ENCODE measurements around the gene CLTB. TPM values are rescaled to one million over a fixed set of nuclear protein-coding genes. Genes with fewer than 3 reads are reported as not detected.
A peak's percentile ranks its signal among the peaks of the same experiment; 100 is the strongest.

The CLTB gene
- total and polyA plus RNA-seq, 8 donors: 41.0 to 128 (median 51.9) TPM

- H3K4me3 ChIP-seq: no peak overlapping the region
- H3K27me3 ChIP-seq: no peaks in the 10 kb centered on the region
- peaks cover 0 to 2% of the 10 kb centered on the region in 2 donors for H3K36me3 ChIP-seq
- DNase-seq (no peak), ATAC-seq (no peak)
- TF ChIP-seq CTCF (IDR thresholded peaks at IDR 0.05): no peak
- H3K9me3 ChIP-seq: no peaks in the 10 kb centered on the region
- intact Hi-C loops (cut with DNase I): no loop called here
- no peak overlapping the region for H3K27ac ChIP-seq
- H3K4me1 ChIP-seq: peaks cover 6 to 8% of the 10 kb centered on the region in 2 donors
Measured at GRCh38 chr5:176458904-176459561, 42.7 kb upstream of the CLTB start.

- Histone ChIP-seq H3K27me3 (no peaks in the 10 kb centered on the region), H3K36me3 (peaks cover 0 to 12% of the 10 kb centered on the region in 2 donors), H3K27ac (peak overlapping the region; percentile 46 to 62), H3K4me3 (no peak overlapping the region), H3K4me1 (peaks cover 6 to 36% of the 10 kb centered on the region in 2 donors), H3K9me3 (no peaks in the 10 kb centered on the region)
- TF ChIP-seq CTCF (IDR thresholded peaks at IDR 0.05): no peak
- DNase-seq (peak in 2 of 4 donors; percentile 17 to 50), ATAC-seq (peak; percentile 87)
- intact Hi-C loops (cut with DNase I): no loop called here
Measured at GRCh38 chr5:176454724-176455394, 38.5 kb upstream of the CLTB start.

GRCh38 chr5:176450077-176450476 lies 33.7 kb upstream of the CLTB start:
- H3K9me3 ChIP-seq: no peaks in the 10 kb centered on the region
- DNase-seq (no peak), ATAC-seq (no peak)

GRCh38 chr5:176447978-176448608 lies 31.8 kb upstream of the CLTB start, which contains the start of gene FAF2:
Gene FAF2, plus strand, starts transcription at chr5:176448385. Its CDS starts 23 bp downstream, at chr5:176448408.
- ATAC-seq (peak; percentile 97), DNase-seq (peak; percentile 96 to 99 (median 98))
- Histone ChIP-seq H3K36me3 (peaks cover 0 to under 1% of the 10 kb centered on the region in 2 donors), H3K4me1 (peaks cover 15 to 51% of the 10 kb centered on the region in 2 donors), H3K4me3 (peak within 1 kb of the TSS; percentile 83 to 87), H3K27ac (peak within 1 kb of the TSS; percentile 95 to 99), H3K27me3 (no peaks in the 10 kb centered on the region), H3K9me3 (no peaks in the 10 kb centered on the region)
- peak; percentile 95 to 100 for TF ChIP-seq CTCF (IDR thresholded peaks at IDR 0.05)
- intact Hi-C loops (cut with DNase I): no loop called here

More at GRCh38 chr5:176450077-176450476, 33.7 kb upstream of the CLTB start:
- intact Hi-C loops (cut with DNase I): no loop called here
- peaks cover 16 to 58% of the 10 kb centered on the region in 2 donors for H3K4me1 ChIP-seq
- H3K36me3 ChIP-seq: peaks cover 0 to 12% of the 10 kb centered on the region in 2 donors
- no peak for TF ChIP-seq CTCF (IDR thresholded peaks at IDR 0.05)
- H3K27ac ChIP-seq: no peak overlapping the region
- H3K4me3 ChIP-seq: peak overlapping the region in 1 of 2 donors; percentile 83
- no peaks in the 10 kb centered on the region for H3K27me3 ChIP-seq

- DNase-seq: peak in 1 of 4 donors; percentile 91
- peak overlapping the region; percentile 95 to 99 for H3K27ac ChIP-seq
- H3K36me3 ChIP-seq: no peaks in the 10 kb centered on the region
- intact Hi-C loops (cut with DNase I): no loop called here
- no peaks in the 10 kb centered on the region for H3K27me3 ChIP-seq
- H3K4me1 ChIP-seq: peaks cover 15 to 48% of the 10 kb centered on the region in 2 donors
- H3K9me3 ChIP-seq: no peaks in the 10 kb centered on the region
- no peak for TF ChIP-seq CTCF (IDR thresholded peaks at IDR 0.05)
- H3K4me3 ChIP-seq: peak overlapping the region; percentile 83 to 87
- peak; percentile 36 for ATAC-seq
Measured at GRCh38 chr5:176447591-176447977, 31.2 kb upstream of the CLTB start.
